Type B pancreatic cell (in vitro differentiated cells): ENCODE results near the gene EML5. TPM values are rescaled to one million over a fixed set of nuclear protein-coding genes. Genes with fewer than 3 reads are reported as not detected.

ENCODE experiments used
- DNase-seq: peaks from one replicate; pipeline ENCODE4 v3.0.0; 2021; ENCODE audit warnings: mixed read lengths; ENCODE audit not compliant: unreplicated experiment; ENCODE audit errors: extremely low spot score
- H3K27ac Mint-ChIP-seq: 2 replicates; pipeline ENCODE4 v1.8.0; 2021; ENCODE audit warnings: mild to moderate bottlenecking, mixed read lengths
- H3K27me3 Mint-ChIP-seq: 2 replicates; pipeline ENCODE4 v1.8.0; 2021; ENCODE audit warnings: mixed read lengths
- H3K36me3 Mint-ChIP-seq: 2 replicates; pipeline ENCODE4 v1.8.0; 2021; ENCODE audit warnings: mixed read lengths
- H3K4me1 Mint-ChIP-seq: one replicate; pipeline ENCODE4 v1.8.0; 2021; ENCODE audit warnings: mixed read lengths; ENCODE audit not compliant: unreplicated experiment
- H3K4me3 Mint-ChIP-seq: 2 replicates; pipeline ENCODE4 v1.8.0; 2021; ENCODE audit warnings: mild to moderate bottlenecking, mixed read lengths
- H3K9me3 Mint-ChIP-seq: 2 replicates; pipeline ENCODE4 v1.8.0; 2021; ENCODE audit warnings: mixed read lengths
- total RNA-seq: library from RNA; stranded (reverse); gene quantifications from 2 replicates; pipeline ENCODE4 v1.2.1, GENCODE V29; 2021; ENCODE audit warnings: low replicate concordance
- TF ChIP-seq, protein P1 (sequence below): fragments of 200-600 bp; sonication (generic); conservative IDR thresholded peaks from 2 replicates; pipeline ENCODE4 v1.5.0; 2021; ENCODE audit warnings: antibody characterized with exemption, mild to moderate bottlenecking

Gene EML5
- total RNA-seq, 1 donor from 2014 or later = 3.0 TPM

DNA sequence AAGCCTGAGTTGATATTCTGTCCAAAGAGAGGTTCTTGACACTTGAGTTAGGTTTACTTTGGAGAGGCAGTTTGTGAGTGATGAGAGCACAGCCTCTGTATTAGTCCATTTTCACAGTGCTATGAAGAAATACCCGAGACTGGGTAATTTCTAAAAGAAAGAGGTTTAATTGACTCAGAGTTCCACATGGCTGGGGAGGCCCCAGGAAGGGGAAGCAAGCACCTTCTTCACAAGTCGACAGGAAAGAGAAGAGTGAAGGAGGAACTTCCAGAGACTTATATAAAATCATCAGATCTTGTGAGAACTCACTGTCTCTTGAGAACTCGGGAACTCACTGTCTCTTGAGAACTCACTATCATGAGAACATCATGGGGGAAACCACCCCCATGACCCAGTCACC, 224.6 kb downstream of the EML5 start:
- Mint-ChIP-seq H3K27ac (no peak overlapping the region), H3K4me3 (no peak overlapping the region), H3K36me3 (peaks cover 31% of the 10 kb centered on the region), H3K27me3 (no peaks in the 10 kb centered on the region), H3K9me3 (no peaks in the 10 kb centered on the region), H3K4me1 (peaks cover 15% of the 10 kb centered on the region)
- TF ChIP-seq, protein P1, sequence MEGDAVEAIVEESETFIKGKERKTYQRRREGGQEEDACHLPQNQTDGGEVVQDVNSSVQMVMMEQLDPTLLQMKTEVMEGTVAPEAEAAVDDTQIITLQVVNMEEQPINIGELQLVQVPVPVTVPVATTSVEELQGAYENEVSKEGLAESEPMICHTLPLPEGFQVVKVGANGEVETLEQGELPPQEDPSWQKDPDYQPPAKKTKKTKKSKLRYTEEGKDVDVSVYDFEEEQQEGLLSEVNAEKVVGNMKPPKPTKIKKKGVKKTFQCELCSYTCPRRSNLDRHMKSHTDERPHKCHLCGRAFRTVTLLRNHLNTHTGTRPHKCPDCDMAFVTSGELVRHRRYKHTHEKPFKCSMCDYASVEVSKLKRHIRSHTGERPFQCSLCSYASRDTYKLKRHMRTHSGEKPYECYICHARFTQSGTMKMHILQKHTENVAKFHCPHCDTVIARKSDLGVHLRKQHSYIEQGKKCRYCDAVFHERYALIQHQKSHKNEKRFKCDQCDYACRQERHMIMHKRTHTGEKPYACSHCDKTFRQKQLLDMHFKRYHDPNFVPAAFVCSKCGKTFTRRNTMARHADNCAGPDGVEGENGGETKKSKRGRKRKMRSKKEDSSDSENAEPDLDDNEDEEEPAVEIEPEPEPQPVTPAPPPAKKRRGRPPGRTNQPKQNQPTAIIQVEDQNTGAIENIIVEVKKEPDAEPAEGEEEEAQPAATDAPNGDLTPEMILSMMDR = no peak
- no peak for DNase-seq

DNA sequence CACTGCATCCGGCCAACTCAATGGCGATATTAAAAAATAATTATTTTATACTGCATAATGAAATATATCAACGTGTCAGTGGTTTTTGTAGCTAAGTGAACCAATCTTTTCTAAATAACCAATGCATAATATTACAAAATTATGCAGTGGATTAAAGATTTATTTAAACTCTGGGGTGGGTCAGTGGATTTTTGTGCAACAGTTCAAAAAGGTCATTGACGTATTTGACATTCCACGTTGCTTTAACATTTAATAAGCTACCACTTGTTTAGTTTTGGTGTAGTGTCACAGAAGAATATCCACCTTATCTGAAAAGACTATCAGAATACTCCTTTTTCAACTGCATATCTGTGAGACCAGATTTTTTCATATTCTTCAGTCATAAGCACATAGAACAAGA, 227.3 kb downstream of the EML5 start:
- peaks cover 25% of the 10 kb centered on the region for H3K4me1 Mint-ChIP-seq
- H3K9me3 Mint-ChIP-seq = no peaks in the 10 kb centered on the region
- no peak overlapping the region for H3K27ac Mint-ChIP-seq
- H3K36me3 Mint-ChIP-seq = peaks cover 22% of the 10 kb centered on the region
- DNase-seq = no peak
- H3K27me3 Mint-ChIP-seq = no peaks in the 10 kb centered on the region
- H3K4me3 Mint-ChIP-seq = no peak overlapping the region
- TF ChIP-seq, protein P1 = no peak

DNA sequence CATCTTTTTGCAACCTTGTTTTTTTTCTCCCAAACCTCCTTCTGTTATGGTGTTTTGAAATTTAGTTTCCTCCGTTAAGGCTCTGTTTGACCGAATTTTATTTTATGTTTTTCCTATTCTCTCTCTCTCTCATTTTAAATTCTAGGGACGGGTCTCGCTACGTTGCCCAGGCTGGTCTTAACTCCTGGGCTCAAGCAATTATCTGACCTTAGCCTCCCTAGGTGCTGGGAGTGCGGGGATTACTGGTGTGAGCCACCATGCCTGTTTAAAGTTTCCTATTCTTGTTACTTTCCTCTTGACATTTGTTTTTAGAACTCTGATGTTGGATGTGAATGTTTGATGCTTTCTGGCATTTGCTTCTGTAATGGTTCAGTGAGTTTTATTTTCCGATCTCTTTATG, 228.9 kb downstream of the EML5 start:
- H3K27ac Mint-ChIP-seq = peak overlapping the region; percentile 88
- no peak for DNase-seq
- TF ChIP-seq, protein P1 = no peak
- H3K4me1 Mint-ChIP-seq = peaks cover 28% of the 10 kb centered on the region
- H3K9me3 Mint-ChIP-seq = no peaks in the 10 kb centered on the region
- peak overlapping the region; percentile 92 for H3K4me3 Mint-ChIP-seq
- H3K27me3 Mint-ChIP-seq = no peaks in the 10 kb centered on the region
- peaks cover 7% of the 10 kb centered on the region for H3K36me3 Mint-ChIP-seq

DNA sequence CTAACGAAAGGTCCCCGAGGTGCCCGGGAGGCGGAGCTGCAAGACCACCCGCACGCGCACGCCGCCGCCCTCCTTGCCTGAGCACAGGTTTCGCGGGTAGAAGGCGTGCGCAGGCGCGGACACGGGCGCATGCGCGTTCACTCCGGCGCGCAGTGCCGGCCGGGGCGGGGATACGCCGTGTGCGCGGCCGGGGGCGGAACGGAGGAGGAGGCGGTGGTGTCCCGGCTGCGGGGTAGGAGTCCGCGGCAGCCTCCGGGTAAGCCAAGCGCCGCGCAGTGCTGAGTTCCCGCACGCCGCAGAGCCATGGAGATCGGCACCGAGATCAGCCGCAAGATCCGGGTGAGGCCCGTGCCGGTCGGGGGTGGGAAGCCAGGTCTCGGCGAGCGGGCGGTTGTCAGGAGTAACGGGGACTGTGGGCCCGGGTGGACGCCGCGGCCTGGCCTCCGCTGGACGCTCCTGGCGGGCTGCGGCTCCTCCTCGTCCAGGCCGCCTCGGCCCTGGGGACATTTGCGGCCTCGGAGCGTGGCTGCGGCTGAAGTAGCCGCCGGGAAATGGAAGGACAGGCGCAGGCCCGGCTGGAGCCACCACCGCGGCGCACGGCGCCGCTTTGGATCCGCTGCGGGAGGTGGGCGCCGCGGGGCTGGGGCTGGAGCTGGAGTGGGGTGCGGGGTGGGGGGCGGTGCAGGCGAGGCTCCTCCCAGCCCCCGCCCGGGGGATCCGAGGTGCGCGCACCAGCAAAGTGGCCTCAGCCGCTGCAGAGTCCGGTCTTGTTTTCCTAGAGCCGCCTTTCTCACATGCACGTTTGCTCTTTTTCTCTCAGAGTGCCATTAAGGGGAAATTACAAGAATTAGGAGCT, 229.7 kb downstream of the EML5 start, which contains the start of gene ZC3H14:
Gene ZC3H14 (plus strand): TSS at position 207 of the 856 bp plus-strand sequence. CDS start 97 bp downstream, at position 304.
- H3K4me3 Mint-ChIP-seq = peak within 1 kb of the TSS; percentile 92
- peak within 1 kb of the TSS; percentile 88 for H3K27ac Mint-ChIP-seq
- peak; percentile 93 for DNase-seq
- no peaks in the 10 kb centered on the region for H3K27me3 Mint-ChIP-seq
- no peaks in the 10 kb centered on the region for H3K9me3 Mint-ChIP-seq
- peaks cover 3% of the 10 kb centered on the region for H3K36me3 Mint-ChIP-seq
- H3K4me1 Mint-ChIP-seq = peaks cover 28% of the 10 kb centered on the region
- TF ChIP-seq, protein P1 = no peak

DNA sequence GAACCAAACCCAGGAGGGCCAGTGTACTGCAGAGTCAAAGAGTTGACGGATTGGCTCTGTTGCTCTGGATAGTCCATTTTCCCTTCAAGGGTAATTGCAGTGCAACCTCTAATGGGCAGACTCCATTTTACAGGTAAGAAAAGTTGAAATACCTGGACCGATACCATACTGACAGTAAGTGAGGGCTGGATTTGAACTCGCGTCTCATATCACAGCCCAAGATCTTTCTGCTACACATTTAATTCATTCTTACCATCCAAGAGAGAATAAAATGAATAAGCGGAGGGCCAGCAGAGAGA, 230.3 kb downstream of the EML5 start:
- Mint-ChIP-seq H3K27me3 (no peaks in the 10 kb centered on the region), H3K27ac (peak overlapping the region; percentile 88), H3K36me3 (no peaks in the 10 kb centered on the region), H3K4me1 (peaks cover 28% of the 10 kb centered on the region), H3K4me3 (peak overlapping the region; percentile 92), H3K9me3 (no peaks in the 10 kb centered on the region)
- no peak for DNase-seq
- TF ChIP-seq, protein P1 = no peak

Other genes with a start within 250 kb of the EML5 start
- 19.6 and 21.4 TPM in 2 replicates for gene PTPN21, start 237.9 kb downstream of the EML5 start, total RNA-seq
- 58.5 and 90.0 TPM in 2 replicates for gene ZC3H14, start 229.9 kb downstream of the EML5 start, total RNA-seq
- gene TTC8, start 31.7 kb upstream of the EML5 start, total RNA-seq = 23.4 and 29.2 TPM in 2 replicates